ENCODE measurements around the gene PIGS. TPM values are rescaled to one million over a fixed set of nuclear protein-coding genes. Genes with fewer than 3 reads are reported as not detected.

Gene PIGS
- polyA plus RNA-seq, 1 experiment = 51.8 TPM

- ChIA-PET CTCF (no interaction called here), POLR2A (no interaction called here)
- Histone ChIP-seq H3K4me3 (ENCODE audit: low read depth, low read length) (no peak overlapping the region), H3K27me3 (ENCODE audit: control insufficient read depth, insufficient read depth, low read length) (peaks cover 3% of the 10 kb centered on the region), H3K9me3 (ENCODE audit: control insufficient read depth, insufficient read depth, low read length) (no peaks in the 10 kb centered on the region), H3K27ac (ENCODE audit: low read depth, low read length) (no peak overlapping the region)
- TF ChIP-seq CTCF (IDR thresholded peaks at IDR 0.05; ENCODE audit: low read depth, low read length) = no peak
- DNase-seq (ENCODE audit: low read depth, low spot score) = no peak
These were observed 26.8 kb downstream of the PIGS start for GRCh38 chr17:28544402-28545140.

GRCh38 chr17:28541439-28541838 is 29.9 kb downstream of the PIGS start:
- ChIA-PET CTCF (interaction anchor here (0.6 to 3.0 kb wide), 17 partner anchors 8 to 195 kb away, joined by 3 to 70 read pairs (median 3); no protein-coding TSS in a partner anchor), POLR2A (no interaction called here)

GRCh38 chr17:28540231-28540630 is 31.1 kb downstream of the PIGS start:
- DNase-seq (ENCODE audit: low read depth, low spot score) = no peak
- CTCF ChIA-PET = interaction anchor here (0.8 to 3.0 kb wide), 9 partner anchors 9 to 54 kb away, joined by 3 to 70 read pairs (median 6); no protein-coding TSS in a partner anchor
- no peak overlapping the region for H3K27ac ChIP-seq (ENCODE audit: low read depth, low read length)
- TF ChIP-seq CTCF (IDR thresholded peaks at IDR 0.05; ENCODE audit: low read depth, low read length) = no peak
- POLR2A ChIA-PET = no interaction called here
- no peaks in the 10 kb centered on the region; the same call in 1 of the 2 replicates for H3K9me3 ChIP-seq (ENCODE audit: control insufficient read depth, insufficient read depth, low read length)
- peaks cover 22% of the 10 kb centered on the region for H3K27me3 ChIP-seq (ENCODE audit: control insufficient read depth, insufficient read depth, low read length)
- no peak overlapping the region for H3K4me3 ChIP-seq (ENCODE audit: low read depth, low read length)

More at GRCh38 chr17:28541439-28541838, 29.9 kb downstream of the PIGS start:
- H3K4me3 ChIP-seq (ENCODE audit: low read depth, low read length) = no peak overlapping the region
- H3K27me3 ChIP-seq (ENCODE audit: control insufficient read depth, insufficient read depth, low read length) = peaks cover 19% of the 10 kb centered on the region
- no peak for DNase-seq (ENCODE audit: low read depth, low spot score)
- no peak for TF ChIP-seq CTCF (IDR thresholded peaks at IDR 0.05; ENCODE audit: low read depth, low read length)
- no peaks in the 10 kb centered on the region; the same call in 1 of the 2 replicates for H3K9me3 ChIP-seq (ENCODE audit: control insufficient read depth, insufficient read depth, low read length)
- no peak overlapping the region for H3K27ac ChIP-seq (ENCODE audit: low read depth, low read length)

- CTCF ChIA-PET = interaction anchor here (3.3 kb wide), 1 partner anchor 44 kb away, joined by 13 read pairs; no protein-coding TSS in a partner anchor
These were observed 32.9 kb downstream of the PIGS start for GRCh38 chr17:28538296-28538895.

More at GRCh38 chr17:28538296-28538895, 32.9 kb downstream of the PIGS start:
- H3K4me3 ChIP-seq (ENCODE audit: low read depth, low read length) = no peak overlapping the region
- H3K9me3 ChIP-seq (ENCODE audit: control insufficient read depth, insufficient read depth, low read length) = no peaks in the 10 kb centered on the region; the same call in 1 of the 2 replicates
- no peak overlapping the region for H3K27ac ChIP-seq (ENCODE audit: low read depth, low read length)
- DNase-seq (ENCODE audit: low read depth, low spot score) = no peak
- peaks cover 25% of the 10 kb centered on the region for H3K27me3 ChIP-seq (ENCODE audit: control insufficient read depth, insufficient read depth, low read length)
- no peak for TF ChIP-seq CTCF (IDR thresholded peaks at IDR 0.05; ENCODE audit: low read depth, low read length)
- POLR2A ChIA-PET = no interaction called here

Data from AG04450 (cell line).